ENCODE measurements around the gene BDNF. TPM values are rescaled to one million over a fixed set of nuclear protein-coding genes. Genes with fewer than 3 reads are reported as not detected.
"Not testable (repeated sequence)": the region's sequence is repeated elsewhere in the genome, so short reads cannot be mapped to it uniquely, and the experiment has no call there.

The BDNF gene
- polyA plus RNA-seq, 3 donors from 2014 or later, result not detected

- peaks cover 0 to 4% (median 2%) of the 10 kb centered on the region in 3 donors for H3K36me3 Mint-ChIP-seq
- H3K9me3 Mint-ChIP-seq, result peaks cover 0 to 19% (median 3%) of the 10 kb centered on the region in 6 donors
- DNase-seq, result no peak
- H3K4me1 Mint-ChIP-seq, result no peaks in the 10 kb centered on the region
- H3K4me3 Mint-ChIP-seq, result no peak overlapping the region
- H3K27ac Mint-ChIP-seq, result no peak overlapping the region
- no peaks in the 10 kb centered on the region for H3K27me3 Mint-ChIP-seq (ENCODE audit: low read depth in 3 of 3)
Measured at GRCh38 chr11:27651711-27652110, 48.5 kb downstream of the BDNF start.

- no peak for DNase-seq
- no peak overlapping the region for H3K4me3 Mint-ChIP-seq
- H3K27me3 Mint-ChIP-seq (ENCODE audit: low read depth in 3 of 3), result no peaks in the 10 kb centered on the region
- H3K36me3 Mint-ChIP-seq, result peaks cover 0 to 4% (median 0%) of the 10 kb centered on the region in 3 donors
- H3K4me1 Mint-ChIP-seq, result no peaks in the 10 kb centered on the region
- peaks cover 0 to 20% (median 2%) of the 10 kb centered on the region in 6 donors for H3K9me3 Mint-ChIP-seq
- no peak overlapping the region for H3K27ac Mint-ChIP-seq
Measured at GRCh38 chr11:27650988-27651387, 49.3 kb downstream of the BDNF start.

- H3K27me3 Mint-ChIP-seq (ENCODE audit: low read depth in 3 of 3), result peaks cover 0 to 2% (median 1%) of the 10 kb centered on the region in 3 donors
- H3K4me1 Mint-ChIP-seq, result no peaks in the 10 kb centered on the region
- no peak overlapping the region for H3K27ac Mint-ChIP-seq
- H3K9me3 Mint-ChIP-seq, result peaks cover 0 to 21% (median 3%) of the 10 kb centered on the region in 6 donors
- no peak for DNase-seq
- H3K36me3 Mint-ChIP-seq, result no peaks in the 10 kb centered on the region
- H3K4me3 Mint-ChIP-seq, result no peak overlapping the region
Measured at GRCh38 chr11:27649800-27650199, 50.5 kb downstream of the BDNF start.

GRCh38 chr11:27648840-27649239, 51.4 kb downstream of the BDNF start:
- DNase-seq, result no peak
- H3K4me3 Mint-ChIP-seq, result no peak overlapping the region
- H3K27ac Mint-ChIP-seq, result no peak overlapping the region
- no peaks in the 10 kb centered on the region for H3K36me3 Mint-ChIP-seq
- H3K9me3 Mint-ChIP-seq, result peaks cover 0 to 18% (median 3%) of the 10 kb centered on the region in 6 donors
- H3K4me1 Mint-ChIP-seq, result no peaks in the 10 kb centered on the region
- H3K27me3 Mint-ChIP-seq (ENCODE audit: low read depth in 3 of 3), result peaks cover 0 to 2% (median 2%) of the 10 kb centered on the region in 3 donors

GRCh38 chr11:27646051-27646818, 54.0 kb downstream of the BDNF start:
- H3K27ac Mint-ChIP-seq, result no peak overlapping the region
- no peaks in the 10 kb centered on the region for H3K4me1 Mint-ChIP-seq
- no peak for DNase-seq
- H3K4me3 Mint-ChIP-seq, result no peak overlapping the region
- peaks cover 0 to 18% (median 5%) of the 10 kb centered on the region in 6 donors for H3K9me3 Mint-ChIP-seq
- peaks cover 0 to 2% (median 0%) of the 10 kb centered on the region in 3 donors for H3K36me3 Mint-ChIP-seq
- H3K27me3 Mint-ChIP-seq (ENCODE audit: low read depth in 3 of 3), result peaks cover 0 to 2% (median 2%) of the 10 kb centered on the region in 3 donors

- peaks cover 0 to 2% (median 2%) of the 10 kb centered on the region in 3 donors for H3K27me3 Mint-ChIP-seq (ENCODE audit: low read depth in 3 of 3)
- H3K9me3 Mint-ChIP-seq, result peaks cover 0 to 17% (median 9%) of the 10 kb centered on the region in 6 donors
- no peak overlapping the region for H3K4me3 Mint-ChIP-seq
- H3K27ac Mint-ChIP-seq, result no peak overlapping the region
- no peaks in the 10 kb centered on the region for H3K4me1 Mint-ChIP-seq
- no peak for DNase-seq
- peaks cover 0 to 3% (median 0%) of the 10 kb centered on the region in 3 donors for H3K36me3 Mint-ChIP-seq
Measured at GRCh38 chr11:27642954-27643353, 57.3 kb downstream of the BDNF start.

- no peak overlapping the region for H3K27ac Mint-ChIP-seq
- no peak overlapping the region for H3K4me3 Mint-ChIP-seq
- no peak for DNase-seq
- H3K36me3 Mint-ChIP-seq, result peaks cover 0 to 3% (median 0%) of the 10 kb centered on the region in 3 donors
- H3K4me1 Mint-ChIP-seq, result no peaks in the 10 kb centered on the region
- peaks cover 0 to 15% (median 10%) of the 10 kb centered on the region in 6 donors for H3K9me3 Mint-ChIP-seq
- peaks cover 0 to 2% (median 2%) of the 10 kb centered on the region in 3 donors for H3K27me3 Mint-ChIP-seq (ENCODE audit: low read depth in 3 of 3)
Measured at GRCh38 chr11:27640954-27641353, 59.3 kb downstream of the BDNF start.

GRCh38 chr11:27635567-27636037, 64.7 kb downstream of the BDNF start:
- peaks cover 2 to 27% (median 18%) of the 10 kb centered on the region in 6 donors for H3K9me3 Mint-ChIP-seq
- H3K4me3 Mint-ChIP-seq, result no peak overlapping the region
- H3K36me3 Mint-ChIP-seq, result no peaks in the 10 kb centered on the region
- H3K4me1 Mint-ChIP-seq, result no peaks in the 10 kb centered on the region
- H3K27me3 Mint-ChIP-seq (ENCODE audit: low read depth in 3 of 3), result peaks cover 0 to 3% (median 0%) of the 10 kb centered on the region in 3 donors
- H3K27ac Mint-ChIP-seq, result no peak overlapping the region
- DNase-seq, result no peak

- peaks cover 2 to 27% (median 19%) of the 10 kb centered on the region in 6 donors for H3K9me3 Mint-ChIP-seq
- H3K27me3 Mint-ChIP-seq (ENCODE audit: low read depth in 3 of 3); H3K36me3 Mint-ChIP-seq; H3K4me1 Mint-ChIP-seq; DNase-seq; H3K4me3 Mint-ChIP-seq; H3K27ac Mint-ChIP-seq: not testable (repeated sequence)
Measured at GRCh38 chr11:27634776-27635175, 65.5 kb downstream of the BDNF start.

- H3K9me3 Mint-ChIP-seq, result peaks cover 2 to 27% (median 18%) of the 10 kb centered on the region in 6 donors
- H3K36me3 Mint-ChIP-seq; H3K27ac Mint-ChIP-seq; H3K4me3 Mint-ChIP-seq; H3K27me3 Mint-ChIP-seq (ENCODE audit: low read depth in 3 of 3); DNase-seq; H3K4me1 Mint-ChIP-seq: not testable (repeated sequence)
Measured at GRCh38 chr11:27634282-27634681, 66.0 kb downstream of the BDNF start.

GRCh38 chr11:27629023-27629422, 71.2 kb downstream of the BDNF start:
- H3K36me3 Mint-ChIP-seq; DNase-seq; H3K4me3 Mint-ChIP-seq; H3K27me3 Mint-ChIP-seq (ENCODE audit: low read depth in 3 of 3); H3K4me1 Mint-ChIP-seq; H3K27ac Mint-ChIP-seq: not testable (repeated sequence)
- peaks cover 7 to 16% (median 14%) of the 10 kb centered on the region in 6 donors for H3K9me3 Mint-ChIP-seq

GRCh38 chr11:27627979-27628378, 72.3 kb downstream of the BDNF start:
- peaks cover 2 to 4% (median 3%) of the 10 kb centered on the region in 3 donors for H3K27me3 Mint-ChIP-seq (ENCODE audit: low read depth in 3 of 3)
- H3K36me3 Mint-ChIP-seq, result no peaks in the 10 kb centered on the region
- no peaks in the 10 kb centered on the region for H3K4me1 Mint-ChIP-seq
- DNase-seq, result no peak
- no peak overlapping the region for H3K4me3 Mint-ChIP-seq
- H3K27ac Mint-ChIP-seq, result no peak overlapping the region
- peaks cover 4 to 15% (median 10%) of the 10 kb centered on the region in 6 donors for H3K9me3 Mint-ChIP-seq

GRCh38 chr11:27626938-27627586, 73.2 kb downstream of the BDNF start:
- Mint-ChIP-seq H3K4me1 (no peaks in the 10 kb centered on the region), H3K27ac (no peak overlapping the region)

More at GRCh38 chr11:27626938-27627586, 73.2 kb downstream of the BDNF start:
- peaks cover 0 to 12% (median 7%) of the 10 kb centered on the region in 6 donors for H3K9me3 Mint-ChIP-seq
- H3K36me3 Mint-ChIP-seq, result no peaks in the 10 kb centered on the region
- peaks cover 2 to 4% (median 3%) of the 10 kb centered on the region in 3 donors for H3K27me3 Mint-ChIP-seq (ENCODE audit: low read depth in 3 of 3)
- H3K4me3 Mint-ChIP-seq, result no peak overlapping the region
- DNase-seq, result no peak

All from immature natural killer cell (primary cell).